GM12878 (cell line): ENCODE data around the gene CHMP6. TPM values are rescaled to one million over a fixed set of nuclear protein-coding genes. Genes with fewer than 3 reads are reported as not detected.

ENCODE experiments used
- ATAC-seq: fragments of 200-7000 bp; cut with Tn5 transposase; 3 replicates; pipeline ENCODE4 v1.9.1; 2020; ENCODE audit warnings: mild to moderate bottlenecking, moderate library complexity
- BruUV-seq: library from RNA; stranded (reverse); fragments of 400-500 nt; replicated peaks from 2 replicates; lab custom pipeline; 2021; lab: Mats Ljungman, UMichigan
- CTCF ChIA-PET: fragments of 300-600 bp; sonication (Branson Sonifier 250); formaldehyde crosslinking; extraction: SDS; loops from one replicate; lab custom pipeline; 2021; ENCODE audit warnings: inconsistent platforms; lab: Yijun Ruan, JAX
- POLR2A ChIA-PET: fragments of 350-600 bp; formaldehyde crosslinking; extraction: SDS; loops from one replicate; lab custom pipeline; 2021; ENCODE audit warnings: inconsistent platforms; lab: Charles Lee
- RAD21 ChIA-PET: fragments of 300-600 bp; sonication (Branson Sonifier 250); formaldehyde crosslinking; loops from one replicate; lab custom pipeline; 2023; ENCODE audit warnings: antibody characterized with exemption; ENCODE audit not compliant: unreplicated experiment; lab: Charles Lee
- SMC1A ChIA-PET: fragments of 300-600 bp; sonication (Branson Sonifier 250); formaldehyde crosslinking; loops from one replicate; lab custom pipeline; 2023; ENCODE audit not compliant: unreplicated experiment, uncharacterized antibody; lab: Charles Lee
- DNase-seq: peaks from one replicate; pipeline ENCODE4 v3.0.0-alpha.2; 2011; ENCODE audit warnings: low read depth, low spot score
- FAIRE-seq: peaks from 3 replicates; lab custom pipeline; 2011; peaks lifted over from hg19 to GRCh38; lab: Jason Lieb, UNC
- H2AFZ ChIP-seq: 2 replicates; pipeline ENCODE4 v1.6.0; 2011; ENCODE audit warnings: low read depth, low read length, control low read depth; ENCODE audit not compliant: control insufficient read depth
- H3K27ac ChIP-seq: 2 replicates; pipeline ENCODE4 v1.5.1; 2011; ENCODE audit warnings: control low read depth; ENCODE audit not compliant: control insufficient read depth, insufficient read depth
- H3K27me3 ChIP-seq, 2 experiments: replicated peaks in 1 of 2; 2 replicates each; pipeline versions ENCODE4 v1.6.0 to v1.6.1; 2011; ENCODE audit warnings: low read length in 1 of 2; ENCODE audit not compliant: control insufficient read depth in 2 of 2, insufficient read depth in 2 of 2
- H3K36me3 ChIP-seq, 2 experiments: 2 replicates each; pipeline ENCODE4 v1.5.1; 2011; ENCODE audit warnings: low read length in 1 of 2; ENCODE audit not compliant: control insufficient read depth in 2 of 2, insufficient read depth in 2 of 2
- H3K4me1 ChIP-seq: 2 replicates; pipeline ENCODE4 v1.6.1; 2011; ENCODE audit warnings: mild to moderate bottlenecking, low read length, moderate library complexity, mixed read lengths; ENCODE audit not compliant: control insufficient read depth, insufficient read depth
- H3K4me2 ChIP-seq: 2 replicates; pipeline ENCODE4 v1.6.0; 2011; ENCODE audit warnings: control low read depth; ENCODE audit not compliant: control insufficient read depth, insufficient read depth
- H3K4me3 ChIP-seq: fragments of 200-600 bp; sonication (generic); 2 replicates; pipeline ENCODE4 v1.5.1; 2016
- H3K79me2 ChIP-seq: 2 replicates; pipeline ENCODE4 v1.6.0; 2011; ENCODE audit warnings: low read length; ENCODE audit not compliant: control insufficient read depth, insufficient read depth
- H3K9ac ChIP-seq: 2 replicates; pipeline ENCODE4 v1.8.0; 2011; ENCODE audit warnings: low read length, control low read depth, mixed read lengths; ENCODE audit not compliant: control insufficient read depth, insufficient read depth
- H3K9me3 ChIP-seq: replicated peaks from 3 replicates; pipeline ENCODE4 v1.5.1; 2011; ENCODE audit warnings: mild to moderate bottlenecking, low read length; ENCODE audit not compliant: control insufficient read depth, insufficient read depth
- H4K20me1 ChIP-seq: 2 replicates; pipeline ENCODE4 v1.6.0; 2011; ENCODE audit not compliant: control insufficient read depth, insufficient read depth
- CREM ChIP-seq: IDR thresholded peaks from 2 replicates; pipeline ENCODE4 v1.6.1; 2014; ENCODE audit warnings: antibody characterized with exemption, low read depth
- DPF2 ChIP-seq: fragments of 450-650 bp; IDR thresholded peaks from 2 replicates; pipeline ENCODE4 v1.6.1; 2017; ENCODE audit warnings: mild to moderate bottlenecking
- IRF4 ChIP-seq: IDR thresholded peaks from 2 replicates; pipeline ENCODE4 v1.6.1; 2011; ENCODE audit warnings: low read depth, low read length
- MYB ChIP-seq: fragments of 150-350 bp; IDR thresholded peaks from 2 replicates; pipeline ENCODE4 v1.6.1; 2014; ENCODE audit warnings: mild to moderate bottlenecking, low read depth, low read length, borderline replicate concordance
- MYC ChIP-seq: IDR thresholded peaks from 2 replicates; pipeline ENCODE4 v1.6.1; 2011; ENCODE audit warnings: mild to moderate bottlenecking, low read length, moderate library complexity, inconsistent platforms; ENCODE audit not compliant: insufficient read depth, insufficient replicate concordance, insufficient read length, severe bottlenecking
- NFYB ChIP-seq: IDR thresholded peaks from 2 replicates; pipeline ENCODE4 v1.6.1; 2011; ENCODE audit warnings: low read depth, mild to moderate bottlenecking, low read length, improper control_type of control experiment, moderate library complexity; ENCODE audit not compliant: insufficient read depth
- WGBS: methylation state at CpG from one replicate; pipeline ENCODE4 v1.1.6; 2016; ENCODE audit warnings: low lambda C conversion rate; ENCODE audit not compliant: insufficient replicate concordance, insufficient coverage; ENCODE audit errors: missing lambda C conversion rate; 5-methylcytosine and 5-hydroxymethylcytosine counted together
- in situ Hi-C: fragments of 300-500 bp; cut with MboI; formaldehyde crosslinking; loops from 9 replicates; pipeline ENCODE4 v1.14.3; 2018; ENCODE audit warnings: mixed read lengths
- intact Hi-C: fragments of 100-400 bp; cut with micrococcal nuclease; formaldehyde crosslinking; loops from one replicate; pipeline ENCODE4 v1.14.2; 2022; ENCODE audit not compliant: unreplicated experiment
- polyA plus RNA-seq, 11 experiments: library from polyadenylated mRNA; depleted of rRNA in 4 of 11; unstranded in 6 of 11; stranded (reverse) in 5 of 11; fragments of >200 nt; fragmentation: Nextera tagmentation in 4 of 11; fragmentation: Illumina TruSeq in 1 of 11; extraction: Ambion mirVana in 4 of 11; extraction: Trizol in 1 of 11; gene quantifications; 1 replicate in 1 of 11; 2 replicates in 10 of 11; pipeline versions ENCODE4 v1.2.1 to v1.2.3, GENCODE V29; 2011 to 2016; ENCODE audit warnings: inconsistent platforms in 2 of 11, missing spikeins in 2 of 11, low read depth in 1 of 11
- total RNA-seq, 4 experiments: library from RNA; depleted of rRNA in 3 of 4; stranded (reverse); fragments of >200 nt in 3 of 4; fragmentation: Illumina TruSeq in 1 of 4; extraction: Trizol in 1 of 4; gene quantifications; 2 replicates each; pipeline versions ENCODE4 v1.2.1 to v1.2.3, GENCODE V29; 2013 to 2021
- TF ChIP-seq, protein P1 (sequence below): fragments of 450-650 bp; IDR thresholded peaks from 2 replicates; pipeline ENCODE4 v1.6.1; 2018; ENCODE audit warnings: borderline replicate concordance, mild to moderate bottlenecking; ENCODE audit not compliant: partially characterized antibody
- TF ChIP-seq, protein P2 (sequence below), 3 experiments: IDR thresholded peaks in 2 of 3; conservative IDR thresholded peaks in 1 of 3; 2 replicates each; pipeline ENCODE4 v1.5.1; 2011; ENCODE audit warnings: low read depth in 3 of 3, low read length in 3 of 3, mild to moderate bottlenecking in 3 of 3, control low read depth in 2 of 3, moderate library complexity in 2 of 3, inconsistent platforms in 1 of 3, mixed read lengths in 1 of 3; ENCODE audit not compliant: control insufficient read depth in 2 of 3, insufficient read depth in 1 of 3; ENCODE audit errors: extremely low read depth in 1 of 3

CHMP6 gene
- total and polyA plus RNA-seq, 10 of the 15 experiments (the other 5 are each of a cell fraction or from before 2014, with no cell fraction given): 0.21 to 37.9 (median 14.7) TPM

- TF ChIP-seq, protein P1, sequence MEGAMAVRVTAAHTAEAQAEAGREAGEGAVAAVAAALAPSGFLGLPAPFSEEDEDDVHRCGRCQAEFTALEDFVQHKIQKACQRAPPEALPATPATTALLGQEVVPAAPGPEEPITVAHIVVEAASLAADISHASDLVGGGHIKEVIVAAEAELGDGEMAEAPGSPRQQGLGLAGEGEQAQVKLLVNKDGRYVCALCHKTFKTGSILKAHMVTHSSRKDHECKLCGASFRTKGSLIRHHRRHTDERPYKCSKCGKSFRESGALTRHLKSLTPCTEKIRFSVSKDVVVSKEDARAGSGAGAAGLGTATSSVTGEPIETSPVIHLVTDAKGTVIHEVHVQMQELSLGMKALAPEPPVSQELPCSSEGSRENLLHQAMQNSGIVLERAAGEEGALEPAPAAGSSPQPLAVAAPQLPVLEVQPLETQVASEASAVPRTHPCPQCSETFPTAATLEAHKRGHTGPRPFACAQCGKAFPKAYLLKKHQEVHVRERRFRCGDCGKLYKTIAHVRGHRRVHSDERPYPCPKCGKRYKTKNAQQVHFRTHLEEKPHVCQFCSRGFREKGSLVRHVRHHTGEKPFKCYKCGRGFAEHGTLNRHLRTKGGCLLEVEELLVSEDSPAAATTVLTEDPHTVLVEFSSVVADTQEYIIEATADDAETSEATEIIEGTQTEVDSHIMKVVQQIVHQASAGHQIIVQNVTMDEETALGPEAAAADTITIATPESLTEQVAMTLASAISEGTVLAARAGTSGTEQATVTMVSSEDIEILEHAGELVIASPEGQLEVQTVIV: no peak
- TF ChIP-seq, protein P2, sequence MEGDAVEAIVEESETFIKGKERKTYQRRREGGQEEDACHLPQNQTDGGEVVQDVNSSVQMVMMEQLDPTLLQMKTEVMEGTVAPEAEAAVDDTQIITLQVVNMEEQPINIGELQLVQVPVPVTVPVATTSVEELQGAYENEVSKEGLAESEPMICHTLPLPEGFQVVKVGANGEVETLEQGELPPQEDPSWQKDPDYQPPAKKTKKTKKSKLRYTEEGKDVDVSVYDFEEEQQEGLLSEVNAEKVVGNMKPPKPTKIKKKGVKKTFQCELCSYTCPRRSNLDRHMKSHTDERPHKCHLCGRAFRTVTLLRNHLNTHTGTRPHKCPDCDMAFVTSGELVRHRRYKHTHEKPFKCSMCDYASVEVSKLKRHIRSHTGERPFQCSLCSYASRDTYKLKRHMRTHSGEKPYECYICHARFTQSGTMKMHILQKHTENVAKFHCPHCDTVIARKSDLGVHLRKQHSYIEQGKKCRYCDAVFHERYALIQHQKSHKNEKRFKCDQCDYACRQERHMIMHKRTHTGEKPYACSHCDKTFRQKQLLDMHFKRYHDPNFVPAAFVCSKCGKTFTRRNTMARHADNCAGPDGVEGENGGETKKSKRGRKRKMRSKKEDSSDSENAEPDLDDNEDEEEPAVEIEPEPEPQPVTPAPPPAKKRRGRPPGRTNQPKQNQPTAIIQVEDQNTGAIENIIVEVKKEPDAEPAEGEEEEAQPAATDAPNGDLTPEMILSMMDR (IDR thresholded peaks at IDR 0.05 in 2 of 3, conservative IDR thresholded peaks at IDR 0.05 in 1 of 3; ENCODE audit: control insufficient read depth in 2 of 3, extremely low read depth in 1 of 3, insufficient read depth in 1 of 3, low read depth in 3 of 3, low read length in 3 of 3): no peak
- TF ChIP-seq MYC (no peak), IRF4 (no peak), DPF2 (no peak), CREM (no peak)
These were observed 3.6 kb upstream of the CHMP6 start (continued) for GRCh38 chr17:80987941-80988461.

- peak overlapping the region; percentile 21; the same call in 1 of the 2 replicates for H3K4me2 ChIP-seq
- peaks cover 18% of the 10 kb centered on the region for H3K4me1 ChIP-seq
- no peak overlapping the region for H3K9ac ChIP-seq
- peaks cover 15% of the 10 kb centered on the region for H3K79me2 ChIP-seq
- no peaks in the 10 kb centered on the region; a peak in 1 of 4 replicates for H3K27me3 ChIP-seq
- no peaks in the 10 kb centered on the region; a peak in 1 of 4 replicates for H3K36me3 ChIP-seq
- no peak overlapping the region for H2AFZ ChIP-seq
- 46% methylated on average over 9 of the region's 11 CpGs for WGBS
- DNase-seq: no peak
- ChIA-PET RAD21 (interaction anchor here (0.6 kb wide), 1 partner anchor 214 kb away, joined by 3 read pairs; no protein-coding TSS in a partner anchor), SMC1A (no interaction called here), POLR2A (no interaction called here), CTCF (interaction anchor here (0.9 to 2.0 kb wide), 4 partner anchors 34 to 115 kb away, joined by 3 to 10 read pairs (median 4); no protein-coding TSS in a partner anchor)
- in situ Hi-C loops: no loop called here
- no peak for TF ChIP-seq MYB
- no peak for TF ChIP-seq NFYB
- no peaks in the 10 kb centered on the region for H3K9me3 ChIP-seq
- intact Hi-C loops: loop anchor here (1.0 kb wide), 1 partner anchor 112 kb away; no protein-coding TSS in a partner anchor
- FAIRE-seq: no peak
- BruUV-seq: no TSS peak
- no peaks in the 10 kb centered on the region for H4K20me1 ChIP-seq
- H3K4me3 ChIP-seq: no peak overlapping the region; the same call in 1 of the 2 replicates
- no peak overlapping the region for H3K27ac ChIP-seq
- ATAC-seq: no peak
These were observed 2.1 kb upstream of the CHMP6 start for GRCh38 chr17:80989586-80989913.
